Measurements from ENCODE around the gene CYTH3. TPM values are rescaled to one million over a fixed set of nuclear protein-coding genes. Genes with fewer than 3 reads are reported as not detected.

Gene CYTH3
- total and polyA plus RNA-seq, 8 donors = 3.4 to 12.5 (median 4.5) TPM

GRCh38 chr7:6162650-6163366, 109.6 kb downstream of the CYTH3 start:
- FAIRE-seq = no peak

GRCh38 chr7:6162331-6162620, 110.1 kb downstream of the CYTH3 start:
- no peak for TF ChIP-seq CTCF (IDR thresholded peaks at IDR 0.05)
- Histone ChIP-seq H3K4me3 (no peak overlapping the region), H3K9me3 (no peaks in the 10 kb centered on the region), H3K4me1 (no peaks in the 10 kb centered on the region), H3K36me3 (peaks cover 0 to 36% (median 0%) of the 10 kb centered on the region in 3 donors), H3K27ac (no peak overlapping the region), H3K27me3 (no peaks in the 10 kb centered on the region)
- FAIRE-seq (no peak), DNase-seq (no peak), ATAC-seq (peak in 2 of 4 donors; percentile 38 to 40)
- WGBS, 2 donors = 85 to 92% methylated on average over 8 of the region's 8 CpGs
- intact Hi-C loops (cut with DNase I) = no loop called here

More at GRCh38 chr7:6162650-6163366, 109.6 kb downstream of the CYTH3 start:
- intact Hi-C loops (cut with DNase I) = no loop called here
- Histone ChIP-seq H3K9me3 (no peaks in the 10 kb centered on the region), H3K4me3 (no peak overlapping the region), H3K4me1 (no peaks in the 10 kb centered on the region), H3K27me3 (no peaks in the 10 kb centered on the region), H3K27ac (no peak overlapping the region), H3K36me3 (peaks cover 0 to 31% (median 0%) of the 10 kb centered on the region in 3 donors)
- WGBS, 2 donors = 86 to 87% methylated on average over 18 of the region's 18 CpGs
- ATAC-seq (no peak), DNase-seq (no peak)
- no peak for TF ChIP-seq CTCF (IDR thresholded peaks at IDR 0.05)

- Histone ChIP-seq H3K4me1 (no peaks in the 10 kb centered on the region), H3K27ac (no peak overlapping the region), H3K27me3 (no peaks in the 10 kb centered on the region), H3K36me3 (peaks cover 0 to 42% (median 0%) of the 10 kb centered on the region in 3 donors), H3K9me3 (no peaks in the 10 kb centered on the region), H3K4me3 (no peak overlapping the region)
- FAIRE-seq (no peak), DNase-seq (no peak), ATAC-seq (no peak)
- no peak for TF ChIP-seq CTCF (IDR thresholded peaks at IDR 0.05)
- intact Hi-C loops (cut with DNase I) = no loop called here
- WGBS, 2 donors = 84 to 86% methylated on average over 15 of the region's 15 CpGs
These were observed 110.7 kb downstream of the CYTH3 start for GRCh38 chr7:6161463-6162330.

GRCh38 chr7:6160191-6160623, 112.2 kb downstream of the CYTH3 start:
- FAIRE-seq (no peak), ATAC-seq (peak in 3 of 4 donors; percentile 69 to 79 (median 72)), DNase-seq (no peak)
- Histone ChIP-seq H3K9me3 (no peaks in the 10 kb centered on the region), H3K4me3 (no peak overlapping the region), H3K4me1 (no peaks in the 10 kb centered on the region), H3K27ac (no peak overlapping the region), H3K27me3 (no peaks in the 10 kb centered on the region), H3K36me3 (peaks cover 0 to 55% (median 0%) of the 10 kb centered on the region in 3 donors)
- 75 to 80% methylated on average over 15 of the region's 15 CpGs for WGBS, 2 donors
- TF ChIP-seq CTCF (IDR thresholded peaks at IDR 0.05) = peak in 1 of 4 donors; percentile 22
- intact Hi-C loops (cut with DNase I) = no loop called here
